ENCODE measurements around the gene ASRGL1. TPM values are rescaled to one million over a fixed set of nuclear protein-coding genes. Genes with fewer than 3 reads are reported as not detected.

Gene ASRGL1
- total RNA-seq, 1 experiment from 2014 or later, result 31.1 TPM

- DNase-seq, result no peak
- H3K79me1 ChIP-seq (ENCODE audit: insufficient read depth, low read depth, low read length, poor library complexity, severe bottlenecking), result no peaks in the 10 kb centered on the region
These were observed 96.1 kb downstream of the ASRGL1 start for GRCh38 chr11:62433141-62433903.

More at GRCh38 chr11:62433141-62433903, 96.1 kb downstream of the ASRGL1 start:
- no peak overlapping the region for H3K27ac ChIP-seq (ENCODE audit: insufficient read length, low read depth, low read length)
- Mint-ChIP-seq H3K36me3 (ENCODE audit: insufficient read depth in 1 of 3, low read depth in 3 of 3) (peaks cover 0 to 4% (median 0%) of the 10 kb centered on the region in 3 experiments; a peak in 1 of 7 replicates), H3K9me3 (peaks cover 2 to 4% of the 10 kb centered on the region in 2 experiments; a peak in 4 of 5 replicates), H3K27ac (no peak overlapping the region), H3K4me1 (peaks cover 13 to 17% of the 10 kb centered on the region in 2 experiments; a peak in 3 of 4 replicates), H3K27me3 (ENCODE audit: low read depth) (peaks cover 16% of the 10 kb centered on the region), H3K4me3 (no peak overlapping the region)
- H3K4me1 ChIP-seq (ENCODE audit: insufficient read depth, low read length), result no peaks in the 10 kb centered on the region
- no peak overlapping the region for H4K91ac ChIP-seq (ENCODE audit: insufficient read length, low read depth, low read length)
- no peak overlapping the region for H4K5ac ChIP-seq (ENCODE audit: insufficient read length, low read depth, low read length)
- H3K14ac ChIP-seq (ENCODE audit: insufficient read depth, low read length), result no peak overlapping the region
- no peak overlapping the region for H3K18ac ChIP-seq (ENCODE audit: insufficient read length, low read depth, low read length)
- H2BK15ac ChIP-seq (ENCODE audit: low read depth, low read length), result no peak overlapping the region
- H3K9me3 ChIP-seq (ENCODE audit: control insufficient read depth, low read depth, low read length), result no peaks in the 10 kb centered on the region
- no peak overlapping the region for H4K8ac ChIP-seq (replicated peaks; ENCODE audit: insufficient read length, low read depth, low read length)
- no peak overlapping the region for H3K56ac ChIP-seq (ENCODE audit: insufficient read length, low read depth, low read length)
- no peak overlapping the region for H3T11ph ChIP-seq (ENCODE audit: low read length)
- no peaks in the 10 kb centered on the region for H3K27me3 ChIP-seq (ENCODE audit: insufficient read depth, low read length)
- no peaks in the 10 kb centered on the region for H3K79me2 ChIP-seq (ENCODE audit: insufficient read depth, low read length)
- H3K23ac ChIP-seq (ENCODE audit: insufficient read length, low read depth, low read length), result no peak overlapping the region
- H2AFZ ChIP-seq (ENCODE audit: low read length), result no peak overlapping the region
- no peak overlapping the region for H2BK5ac ChIP-seq (ENCODE audit: insufficient read length, low read length)
- no peak for TF ChIP-seq CTCF (conservative IDR thresholded peaks at IDR 0.05)
- no peak overlapping the region for H3K4me2 ChIP-seq (ENCODE audit: insufficient read depth, insufficient read length, low read length)
- no CpG with 5 or more reads among the region's 16 CpGs for WGBS (ENCODE audit: extremely low coverage, insufficient read length, low lambda C conversion rate)
- H2BK12ac ChIP-seq (ENCODE audit: insufficient read length, low read depth, low read length), result no peak overlapping the region
- no peaks in the 10 kb centered on the region for H4K20me1 ChIP-seq (ENCODE audit: control insufficient read depth, insufficient read depth, insufficient read length)
- H2BK20ac ChIP-seq (ENCODE audit: low read depth, low read length, poor library complexity, severe bottlenecking), result no peak overlapping the region
- no peaks in the 10 kb centered on the region for H3K23me2 ChIP-seq (ENCODE audit: insufficient read length, low read depth, low read length, poor library complexity, severe bottlenecking)
- H2BK120ac ChIP-seq (ENCODE audit: low read depth, low read length, poor library complexity, severe bottlenecking), result no peak overlapping the region
- no peak overlapping the region for H3K9ac ChIP-seq (ENCODE audit: extremely low read depth, insufficient read length, low read length)
- no peak overlapping the region for H3K4ac ChIP-seq (ENCODE audit: low read depth, low read length)
- H2AK5ac ChIP-seq (ENCODE audit: insufficient read length, low read length), result no peak overlapping the region
